T-cell (primary cell): ENCODE results near the gene YTHDF1. TPM values are rescaled to one million over a fixed set of nuclear protein-coding genes. Genes with fewer than 3 reads are reported as not detected.
A peak's percentile ranks its signal among the peaks of the same experiment; 100 is the strongest.

ENCODE experiments used
- ATAC-seq, 4 experiments: fragments of 200-7000 bp in 3 of 4; fragments of 150-1000 bp in 1 of 4; cut with Tn5 transposase; replicated peaks in 1 of 4; 1 replicate in 3 of 4; 2 replicates in 1 of 4; pipeline ENCODE4 v1.10.0; 2021; ENCODE audit warnings: moderate library complexity in 3 of 4, mild to moderate bottlenecking in 2 of 4, moderate number of reproducible peaks in 1 of 4
- CTCF ChIA-PET, 2 donors: fragments of 300-600 bp; sonication (Branson Sonifier 250); formaldehyde crosslinking; loops; one replicate each; lab custom pipeline; 2022; ENCODE audit warnings: antibody characterized with exemption in 2 of 2; lab: Charles Lee
- POLR2A ChIA-PET, 2 donors: fragments of 300-600 bp; sonication (Branson Sonifier 250); formaldehyde crosslinking; loops; one replicate each; lab custom pipeline; 2022; ENCODE audit warnings: antibody characterized with exemption in 2 of 2; lab: Charles Lee
- DNase-seq, 35 experiments: peaks; one replicate each; pipeline versions ENCODE4 v3.0.0 to v3.0.0-alpha.2; 2013 to 2023
- H3K27ac ChIP-seq: one replicate; pipeline ENCODE4 v1.5.1; 2013; ENCODE audit warnings: low read length
- H3K27me3 ChIP-seq, 2 experiments: replicated peaks in 1 of 2; 1 replicate in 1 of 2; 2 replicates in 1 of 2; pipeline versions ENCODE4 v1.6.1 to v1.7.0; 2013; ENCODE audit warnings: low read length in 1 of 2, mixed read lengths in 1 of 2; ENCODE audit not compliant: control insufficient read depth in 2 of 2, insufficient read depth in 2 of 2; ENCODE audit errors: extremely low read depth in 1 of 2
- H3K36me3 ChIP-seq, 2 donors: 1 replicate in 1 of 2; 2 replicates in 1 of 2; pipeline versions ENCODE4 v1.6.1 to v1.7.0; 2013; ENCODE audit warnings: low read length in 1 of 2; ENCODE audit not compliant: control insufficient read depth in 2 of 2, insufficient read depth in 1 of 2; ENCODE audit errors: extremely low read depth in 1 of 2
- H3K4me1 ChIP-seq, 2 experiments: 1 replicate in 1 of 2; 2 replicates in 1 of 2; pipeline versions ENCODE4 v1.6.1 to v1.7.0; 2013; ENCODE audit warnings: low read length in 2 of 2, mixed read lengths in 1 of 2; ENCODE audit not compliant: insufficient read depth in 2 of 2, control insufficient read depth in 1 of 2; ENCODE audit errors: extremely low read depth in 1 of 2
- H3K4me3 ChIP-seq, 2 donors: 1 replicate in 1 of 2; 2 replicates in 1 of 2; pipeline versions ENCODE4 v1.5.1 to v1.7.0; 2013; ENCODE audit warnings: mild to moderate bottlenecking in 2 of 2, low read length in 1 of 2, moderate library complexity in 1 of 2; ENCODE audit not compliant: control insufficient read depth in 1 of 2; ENCODE audit errors: extremely low read depth in 1 of 2
- H3K9me3 ChIP-seq: 2 replicates; pipeline ENCODE4 v1.7.0; 2013
- H3K27ac Mint-ChIP-seq, 2 donors: one replicate each; pipeline ENCODE4 v1.8.0; 2020 to 2021; ENCODE audit warnings: mild to moderate bottlenecking in 2 of 2, mixed read lengths in 2 of 2
- H3K27me3 Mint-ChIP-seq, 2 donors: one replicate each; pipeline ENCODE4 v1.8.0; 2021 to 2022; ENCODE audit warnings: mixed read lengths in 2 of 2
- H3K36me3 Mint-ChIP-seq: one replicate; pipeline ENCODE4 v1.8.0; 2021; ENCODE audit warnings: mixed read lengths
- H3K4me1 Mint-ChIP-seq, 3 donors: one replicate each; pipeline ENCODE4 v1.8.0; 2020 to 2022; ENCODE audit warnings: mixed read lengths in 3 of 3, mild to moderate bottlenecking in 1 of 3
- H3K4me3 Mint-ChIP-seq, 3 donors: one replicate each; pipeline ENCODE4 v1.8.0; 2020 to 2022; ENCODE audit warnings: mild to moderate bottlenecking in 3 of 3, mixed read lengths in 3 of 3, moderate library complexity in 3 of 3
- H3K9me3 Mint-ChIP-seq, 3 donors: one replicate each; pipeline ENCODE4 v1.8.0; 2020 to 2022; ENCODE audit warnings: mixed read lengths in 3 of 3
- WGBS: methylation state at CpG from one replicate; pipeline ENCODE4 v1.1.5; 2013; ENCODE audit warnings: missing lambda C conversion rate; ENCODE audit not compliant: insufficient coverage; 5-methylcytosine and 5-hydroxymethylcytosine counted together
- total RNA-seq, 35 experiments: library from RNA in 6 of 35; stranded (reverse) in 6 of 35; fragments of 120-200 nt in 1 of 35; gene quantifications; one replicate each; pipeline versions ENCODE4 v1.2.1 to v1.2.4 and lab custom pipeline; 2013 to 2026

Gene YTHDF1
- total RNA-seq (10 to 100 TPM; 36.7 to 44.5 (median 42.2) TPM), total RNA-seq (lab: John Stamatoyannopoulos, UW) (47.3 to 106 (median 73.0) reads per million in 29 experiments)
- total RNA-seq (2013), result 29.6 TPM

- H3K4me1 Mint-ChIP-seq, result peaks cover 42 to 49% (median 46%) of the 10 kb centered on the region in 3 donors
- ATAC-seq (peak; percentile 91 to 94 (median 93)), DNase-seq (peak; percentile 88 to 98 (median 94))
- WGBS, result 3% methylated on average over 95 of the region's 96 CpGs
- H3K4me3 Mint-ChIP-seq, result peak within 1 kb of the TSS; percentile 89 to 90 (median 90)
- ChIA-PET POLR2A (no interaction called here), CTCF (no interaction called here)
- no peaks in the 10 kb centered on the region for H3K9me3 Mint-ChIP-seq
- peaks cover 0 to 32% of the 10 kb centered on the region in 2 donors for H3K36me3 ChIP-seq
- H3K4me1 ChIP-seq, result peaks cover 9 to 46% of the 10 kb centered on the region in 2 experiments
- peaks cover 0 to 5% of the 10 kb centered on the region in 2 donors for H3K27me3 Mint-ChIP-seq
- no peaks in the 10 kb centered on the region for H3K9me3 ChIP-seq
- peak within 1 kb of the TSS; percentile 72 to 75 for H3K4me3 ChIP-seq
- peak within 1 kb of the TSS; percentile 87 to 93 for H3K27ac Mint-ChIP-seq
- H3K27ac ChIP-seq, result peak within 1 kb of the TSS; percentile 66
- peaks cover 23% of the 10 kb centered on the region for H3K36me3 Mint-ChIP-seq
- peaks cover 0 to 24% of the 10 kb centered on the region in 2 experiments for H3K27me3 ChIP-seq
Observed at GRCh38 chr20:63216041-63216848, at the start of gene YTHDF1. TSS of gene YTHDF1 (minus strand) at chr20:63216131. CDS start at chr20:63215892, 239 bp downstream.

GRCh38 chr20:63264519-63264918 lies 48.6 kb upstream of the YTHDF1 start:
- CTCF ChIA-PET, result no interaction called here
- ATAC-seq, result no peak

GRCh38 chr20:63264000-63264399 lies 48.1 kb upstream of the YTHDF1 start:
- Histone ChIP-seq H3K27ac (no peak overlapping the region), H3K27me3 (peaks cover 3 to 82% of the 10 kb centered on the region in 2 experiments), H3K36me3 (no peaks in the 10 kb centered on the region), H3K4me1 (peaks cover 0 to 8% of the 10 kb centered on the region in 2 experiments), H3K9me3 (no peaks in the 10 kb centered on the region), H3K4me3 (no peak overlapping the region)
- ChIA-PET POLR2A (no interaction called here), CTCF (no interaction called here)
- no peak for DNase-seq
- Mint-ChIP-seq H3K4me1 (peaks cover 1 to 6% (median 5%) of the 10 kb centered on the region in 3 donors), H3K36me3 (no peaks in the 10 kb centered on the region), H3K4me3 (no peak overlapping the region), H3K27ac (no peak overlapping the region), H3K27me3 (peaks cover 11 to 41% of the 10 kb centered on the region in 2 donors), H3K9me3 (no peaks in the 10 kb centered on the region)
- no peak for ATAC-seq
- 83% methylated on average over 10 of the region's 10 CpGs for WGBS

More at GRCh38 chr20:63264519-63264918, 48.6 kb upstream of the YTHDF1 start:
- Mint-ChIP-seq H3K9me3 (no peaks in the 10 kb centered on the region), H3K4me1 (peaks cover 1 to 6% (median 5%) of the 10 kb centered on the region in 3 donors), H3K27ac (no peak overlapping the region), H3K36me3 (no peaks in the 10 kb centered on the region), H3K4me3 (no peak overlapping the region), H3K27me3 (peaks cover 8 to 37% of the 10 kb centered on the region in 2 donors)
- DNase-seq, result no peak
- no peak overlapping the region for H3K27ac ChIP-seq
- peaks cover 0 to 8% of the 10 kb centered on the region in 2 experiments for H3K4me1 ChIP-seq
- POLR2A ChIA-PET, result no interaction called here
- peaks cover 3 to 77% of the 10 kb centered on the region in 2 experiments for H3K27me3 ChIP-seq
- H3K9me3 ChIP-seq, result no peaks in the 10 kb centered on the region
- H3K4me3 ChIP-seq, result no peak overlapping the region
- WGBS, result 60% methylated on average over 14 of the region's 14 CpGs
- H3K36me3 ChIP-seq, result no peaks in the 10 kb centered on the region

GRCh38 chr20:63262836-63263235 lies 46.9 kb upstream of the YTHDF1 start:
- Histone ChIP-seq H3K9me3 (no peaks in the 10 kb centered on the region), H3K36me3 (no peaks in the 10 kb centered on the region), H3K27me3 (peaks cover 4 to 84% of the 10 kb centered on the region in 2 experiments), H3K4me3 (no peak overlapping the region), H3K4me1 (peaks cover 0 to 8% of the 10 kb centered on the region in 2 experiments), H3K27ac (no peak overlapping the region)
- no peak for DNase-seq
- no peaks in the 10 kb centered on the region for H3K9me3 Mint-ChIP-seq
- ChIA-PET POLR2A (no interaction called here), CTCF (no interaction called here)
- H3K4me3 Mint-ChIP-seq, result no peak overlapping the region
- H3K36me3 Mint-ChIP-seq, result no peaks in the 10 kb centered on the region
- peaks cover 1 to 6% (median 5%) of the 10 kb centered on the region in 3 donors for H3K4me1 Mint-ChIP-seq
- no peak for ATAC-seq
- peaks cover 14 to 45% of the 10 kb centered on the region in 2 donors for H3K27me3 Mint-ChIP-seq
- WGBS, result 82% methylated on average over 7 of the region's 9 CpGs
- no peak overlapping the region for H3K27ac Mint-ChIP-seq

- CTCF ChIA-PET, result no interaction called here
- H3K4me3 Mint-ChIP-seq, result no peak overlapping the region
- H3K27ac Mint-ChIP-seq, result no peak overlapping the region
Observed at GRCh38 chr20:63261795-63262528, 46.0 kb upstream of the YTHDF1 start.

More at GRCh38 chr20:63261795-63262528, 46.0 kb upstream of the YTHDF1 start:
- no peaks in the 10 kb centered on the region for H3K9me3 ChIP-seq
- DNase-seq (no peak), ATAC-seq (no peak)
- no peak overlapping the region for H3K27ac ChIP-seq
- no peaks in the 10 kb centered on the region for H3K36me3 ChIP-seq
- peaks cover 0 to 8% of the 10 kb centered on the region in 2 experiments for H3K4me1 ChIP-seq
- H3K27me3 ChIP-seq, result peaks cover 4 to 82% of the 10 kb centered on the region in 2 experiments
- POLR2A ChIA-PET, result no interaction called here
- H3K27me3 Mint-ChIP-seq, result peaks cover 16 to 52% of the 10 kb centered on the region in 2 donors
- no peak overlapping the region for H3K4me3 ChIP-seq
- no peaks in the 10 kb centered on the region for H3K9me3 Mint-ChIP-seq
- no peaks in the 10 kb centered on the region for H3K36me3 Mint-ChIP-seq
- H3K4me1 Mint-ChIP-seq, result peaks cover 1 to 6% (median 5%) of the 10 kb centered on the region in 3 donors
- 17% methylated on average over 10 of the region's 30 CpGs for WGBS
